Skin of body (tissue), 2 donors: Measurements from ENCODE around the gene ANK3. TPM values are rescaled to one million over a fixed set of nuclear protein-coding genes. Genes with fewer than 3 reads are reported as not detected.

ENCODE experiments used
- DNase-seq: peaks from one replicate; lab custom pipeline; 2025; lab: John Stamatoyannopoulos, UW
- total RNA-seq: library from RNA; depleted of rRNA; stranded (reverse); fragments of >200 nt; gene quantifications from one replicate; pipeline ENCODE4 v1.2.3, GENCODE V29; 2014

The ANK3 gene
- total RNA-seq, 1 donor from 2014 or later, result 78.0 TPM

- DNase-seq, result no peak
These were observed 42.4 kb downstream of the ANK3 start for GRCh38 chr10:60347270-60347669.

- no peak for DNase-seq
These were observed 43.0 kb downstream of the ANK3 start for GRCh38 chr10:60346661-60347060.

GRCh38 chr10:60343254-60343653, 46.4 kb downstream of the ANK3 start:
- no peak for DNase-seq

DNA sequence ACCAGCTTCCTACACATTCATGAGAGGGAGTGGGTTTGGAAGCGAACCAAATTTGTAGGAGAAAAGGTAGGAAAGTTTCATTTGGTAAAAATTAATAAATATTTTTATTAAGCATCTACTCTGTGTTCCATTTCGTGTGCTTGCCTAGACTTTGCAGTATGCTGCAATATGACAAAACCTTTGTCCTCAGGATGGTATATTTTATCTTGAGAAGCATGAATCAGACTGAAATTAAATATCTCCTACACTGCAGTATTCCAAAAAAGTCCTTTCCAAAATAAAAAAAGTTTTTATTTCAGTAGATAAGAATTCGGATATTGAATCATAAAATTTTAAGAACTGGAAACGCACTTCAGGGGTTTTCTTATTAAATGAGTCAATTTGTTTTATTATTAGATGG, 47.7 kb downstream of the ANK3 start:
- DNase-seq, result no peak

GRCh38 chr10:60340973-60341372, 48.7 kb downstream of the ANK3 start:
- DNase-seq, result no peak

GRCh38 chr10:60339757-60340156, 49.9 kb downstream of the ANK3 start:
- DNase-seq, result peak; percentile 19

DNA sequence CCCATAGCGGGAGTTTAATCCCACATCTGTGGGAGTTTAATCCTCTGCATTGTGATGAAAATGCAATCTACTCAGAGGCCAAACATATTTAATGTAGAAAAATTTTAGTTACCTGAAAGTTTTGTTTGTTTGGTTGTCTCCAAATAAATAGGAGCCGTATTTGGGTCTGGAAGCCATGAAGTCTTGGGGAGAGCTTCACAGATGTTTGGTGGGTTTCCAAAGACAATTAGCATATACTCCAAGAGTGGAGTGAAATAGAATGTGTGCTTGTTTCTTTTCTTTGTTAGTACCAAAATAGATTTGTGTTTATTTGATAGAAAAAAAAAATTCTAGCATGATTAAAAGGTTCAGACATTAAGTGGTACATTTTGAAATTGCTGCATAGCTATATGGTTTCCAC, 50.9 kb downstream of the ANK3 start:
- peak; percentile 34 for DNase-seq

- DNase-seq, result no peak
These were observed 51.6 kb downstream of the ANK3 start for GRCh38 chr10:60338002-60338564.

DNA sequence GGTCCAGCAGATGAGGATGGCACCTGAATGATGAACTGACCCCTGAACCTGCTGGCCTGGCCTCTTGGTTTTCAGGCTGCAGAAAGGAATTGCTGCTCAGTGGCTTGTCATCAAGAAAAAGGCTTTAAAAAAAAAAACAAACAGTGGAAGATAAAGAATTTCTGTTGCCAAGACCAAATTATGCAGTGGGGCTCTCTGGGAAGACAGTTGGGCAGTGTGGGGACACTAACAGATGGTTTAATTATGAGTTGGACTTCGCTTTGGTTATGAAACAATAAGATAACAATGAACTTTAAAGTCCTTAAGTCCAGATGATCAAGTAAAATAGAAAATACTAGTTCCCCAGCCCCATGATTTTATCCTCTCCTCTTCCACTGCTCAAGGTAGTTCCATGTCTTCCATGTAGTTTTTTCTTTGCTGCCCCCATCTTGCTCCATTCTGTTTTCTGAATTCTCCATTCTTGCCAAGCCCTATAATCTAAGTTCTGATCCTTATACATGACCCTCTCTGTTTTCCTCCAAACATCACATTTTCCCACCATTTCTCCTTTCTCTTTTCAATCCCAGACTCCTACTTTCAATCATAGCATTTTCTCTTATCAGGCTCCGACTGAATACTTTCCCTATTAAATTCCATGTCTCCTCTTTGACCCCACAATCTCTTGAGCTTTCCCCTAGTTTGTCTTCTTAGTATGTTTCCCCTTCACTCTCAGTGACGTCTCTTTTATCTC, 52.6 kb downstream of the ANK3 start:
- no peak for DNase-seq

- DNase-seq, result no peak
These were observed 54.0 kb downstream of the ANK3 start for GRCh38 chr10:60335708-60336107.

DNA sequence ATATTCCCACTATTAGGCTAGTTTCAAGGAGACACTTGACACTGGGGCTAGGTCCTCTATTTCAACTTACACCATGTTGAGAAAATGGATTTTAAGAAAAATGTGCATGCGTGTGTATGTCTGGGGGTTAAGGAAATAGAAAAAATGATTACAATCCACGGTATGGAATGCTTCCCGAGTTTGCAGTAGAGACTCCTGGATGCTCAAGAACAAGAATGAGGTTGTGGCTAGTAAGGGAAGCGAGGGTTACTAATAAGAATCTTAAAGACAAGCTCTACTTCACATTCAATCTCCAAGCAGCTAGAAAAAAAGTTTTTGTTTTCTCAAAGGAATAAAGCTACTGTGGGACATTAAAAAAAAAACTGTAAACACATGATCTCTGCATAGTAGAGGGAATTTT, 54.7 kb downstream of the ANK3 start:
- DNase-seq, result no peak

- DNase-seq, result no peak
These were observed 57.3 kb downstream of the ANK3 start for GRCh38 chr10:60332371-60332770.

GRCh38 chr10:60331886-60332285, 57.8 kb downstream of the ANK3 start:
- DNase-seq, result no peak

- DNase-seq, result no peak
These were observed 66.5 kb downstream of the ANK3 start for GRCh38 chr10:60323162-60323561.

DNA sequence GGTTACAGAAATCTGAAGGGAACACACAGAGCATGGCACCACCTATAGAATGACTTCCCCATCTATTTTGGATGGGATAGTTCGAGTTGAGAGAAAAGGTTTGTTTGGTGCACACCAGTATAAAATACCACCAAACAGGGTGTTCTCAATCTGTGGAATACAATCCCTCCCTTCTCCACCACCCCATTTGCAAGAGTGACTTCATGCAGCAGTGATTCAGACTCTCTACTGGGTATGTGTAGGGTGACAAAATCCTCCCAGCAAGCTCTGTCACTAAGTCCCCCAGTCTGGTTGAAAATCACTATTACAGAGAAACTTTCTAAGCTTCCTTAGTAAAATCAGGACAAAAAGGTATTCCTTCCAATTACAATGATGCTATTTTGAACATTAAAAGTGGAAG, 69.0 kb downstream of the ANK3 start:
- DNase-seq, result no peak

GRCh38 chr10:60316029-60316428, 73.6 kb downstream of the ANK3 start:
- no peak for DNase-seq

- DNase-seq, result no peak
These were observed 74.4 kb downstream of the ANK3 start for GRCh38 chr10:60315311-60315710.

DNA sequence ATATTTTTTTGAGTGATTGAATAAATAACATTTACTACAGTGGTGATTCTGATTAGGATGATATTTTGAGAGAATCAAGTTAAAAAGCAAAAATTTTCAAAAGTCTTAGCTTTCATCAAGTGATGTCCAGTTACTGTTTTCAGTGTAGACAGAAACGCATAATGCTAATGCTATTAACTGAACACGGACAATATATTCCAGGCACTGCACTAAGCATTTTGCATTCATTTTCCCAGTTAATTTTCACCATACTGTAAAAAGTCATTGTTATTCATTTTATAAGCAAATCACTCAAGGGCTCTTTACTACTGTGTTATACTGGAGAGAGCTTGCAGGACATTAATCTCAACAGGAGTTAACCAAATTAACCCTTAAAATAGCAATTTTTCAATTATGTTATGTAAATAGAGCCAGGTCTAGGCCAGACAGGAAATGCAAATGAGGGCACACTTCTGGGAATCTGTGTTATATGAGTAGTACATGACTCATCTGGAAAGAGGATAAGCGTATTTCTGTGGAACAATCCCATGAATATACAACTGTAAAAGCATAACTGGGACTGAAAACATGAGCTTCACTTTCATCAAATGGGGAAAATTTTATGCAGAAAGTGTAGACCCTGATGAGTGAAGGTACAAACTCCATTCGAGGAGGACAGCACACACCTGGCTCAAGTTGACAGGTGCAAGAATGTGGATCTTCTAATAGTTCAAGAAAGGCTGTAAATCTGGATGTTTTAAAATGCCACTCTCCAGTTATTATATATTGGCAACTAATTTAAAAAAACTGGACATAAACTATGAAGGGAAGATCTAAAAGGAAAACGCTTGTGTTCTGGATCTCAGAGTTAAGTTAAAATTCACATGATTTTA, 75.4 kb downstream of the ANK3 start:
- DNase-seq, result no peak

GRCh38 chr10:60313589-60313952, 76.1 kb downstream of the ANK3 start:
- no peak for DNase-seq

GRCh38 chr10:60312818-60313588, 76.7 kb downstream of the ANK3 start:
- peak; percentile 38 for DNase-seq

GRCh38 chr10:60311821-60312220, 77.9 kb downstream of the ANK3 start:
- DNase-seq, result no peak

DNA sequence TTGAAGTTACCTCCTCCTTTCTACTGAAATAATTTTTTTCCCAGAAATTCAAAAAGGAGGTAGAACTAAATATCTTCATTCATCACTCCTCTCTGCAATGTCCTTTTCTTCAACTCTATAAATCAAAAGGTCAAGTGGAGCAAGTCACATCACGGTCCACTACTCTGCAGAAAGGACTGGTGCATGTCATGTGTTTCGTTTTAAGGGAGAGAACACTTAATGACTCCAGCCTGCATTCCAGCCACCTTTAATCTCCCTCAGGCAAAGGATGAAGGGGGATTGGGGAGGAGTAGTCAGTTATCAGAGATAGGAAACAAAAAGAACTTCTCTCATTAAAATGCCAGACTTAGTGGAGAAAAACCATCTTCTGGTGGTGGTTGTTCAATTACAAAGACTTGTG, 78.9 kb downstream of the ANK3 start:
- DNase-seq, result no peak
